HUES6 (cell line): ENCODE measurements around the gene SYT7.

Experiments used
- H3K27ac ChIP-seq: 2 replicates; pipeline ENCODE4 v1.7.0; 2013; ENCODE audit warnings: low read depth, mild to moderate bottlenecking, low read length, inconsistent platforms
- H3K27me3 ChIP-seq: 2 replicates; pipeline ENCODE4 v1.6.1; 2013; ENCODE audit warnings: low read length; ENCODE audit not compliant: control insufficient read depth, insufficient read depth
- H3K36me3 ChIP-seq: 2 replicates; pipeline ENCODE4 v1.6.1; 2013; ENCODE audit warnings: low read length; ENCODE audit not compliant: control insufficient read depth, insufficient read depth
- H3K4me1 ChIP-seq: 2 replicates; pipeline ENCODE4 v1.6.1; 2013; ENCODE audit warnings: low read length; ENCODE audit not compliant: control insufficient read depth, insufficient read depth
- H3K4me3 ChIP-seq: 2 replicates; pipeline ENCODE4 v1.5.1; 2013; ENCODE audit warnings: low read depth, low read length
- H3K9ac ChIP-seq: one replicate; pipeline ENCODE4 v1.6.1; 2013; ENCODE audit warnings: mild to moderate bottlenecking, low read length
- H3K9me3 ChIP-seq: 2 replicates; pipeline ENCODE4 v1.6.1; 2013; ENCODE audit warnings: low read depth, low read length; ENCODE audit not compliant: control insufficient read depth, insufficient read depth

SYT7 gene

DNA sequence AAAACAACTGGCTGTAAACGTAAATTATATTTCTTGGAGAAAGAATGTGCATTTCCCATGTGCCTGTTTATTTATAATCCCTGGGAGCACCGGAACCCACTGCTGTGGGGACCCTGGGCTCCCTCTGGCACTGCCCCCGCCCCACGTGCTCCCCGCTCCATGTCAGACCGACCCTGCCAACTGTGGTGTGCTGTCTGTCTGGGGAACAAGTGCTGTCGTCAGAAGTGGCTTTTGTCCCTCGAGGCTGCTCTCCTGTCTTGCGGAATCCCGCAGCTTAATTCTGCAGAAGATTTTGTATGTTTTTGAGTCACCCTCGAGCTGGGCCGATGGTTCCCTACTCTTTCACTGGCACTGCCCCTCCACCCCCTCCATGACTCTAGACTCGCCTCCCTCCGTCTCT, 69.9 kb downstream of the SYT7 start:
- Histone ChIP-seq H3K4me1 (peaks cover 42% of the 10 kb centered on the region), H3K9me3 (no peaks in the 10 kb centered on the region), H3K27me3 (peaks cover 42% of the 10 kb centered on the region), H3K36me3 (no peaks in the 10 kb centered on the region), H3K27ac (no peak overlapping the region), H3K4me3 (no peak overlapping the region), H3K9ac (no peak overlapping the region)

DNA sequence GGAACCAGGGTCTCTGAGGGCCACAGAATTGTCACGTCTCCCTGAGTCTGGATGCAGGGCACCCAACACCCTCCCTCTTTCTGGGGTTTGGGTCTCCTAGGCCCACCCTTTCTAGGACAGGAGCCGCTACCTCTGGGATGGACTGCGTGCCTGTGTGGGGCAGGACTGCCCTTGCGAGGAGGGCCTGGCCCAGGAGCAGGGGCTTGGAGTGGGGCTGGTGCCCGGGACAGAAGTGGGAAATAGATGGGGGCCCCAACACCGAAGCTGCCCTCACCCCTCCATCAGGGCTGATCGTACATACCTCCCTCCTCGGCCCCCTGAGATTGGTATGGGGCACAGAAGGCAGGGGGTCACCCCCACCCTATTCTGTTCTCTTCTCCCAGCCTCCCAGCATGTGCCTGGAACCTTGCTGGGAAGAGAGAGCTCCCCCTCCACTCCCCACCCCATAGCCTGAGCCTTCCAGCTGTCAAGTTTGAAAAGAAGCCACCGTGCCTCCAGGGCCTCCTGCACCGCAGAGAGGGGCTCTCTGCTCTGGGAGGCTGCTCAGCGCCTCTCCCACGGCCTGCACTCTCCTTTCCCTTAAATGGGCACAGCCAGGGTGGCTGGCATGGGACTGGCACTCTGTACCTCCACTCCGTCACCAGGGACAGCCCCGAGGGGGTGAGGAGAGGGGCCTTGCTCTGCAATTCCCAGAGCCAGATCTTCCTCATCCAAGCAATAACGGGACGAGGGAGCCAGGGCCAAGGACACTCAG, 70.5 kb downstream of the SYT7 start:
- Histone ChIP-seq H3K27me3 (peaks cover 46% of the 10 kb centered on the region), H3K27ac (no peak overlapping the region), H3K4me3 (no peak overlapping the region), H3K9ac (no peak overlapping the region), H3K36me3 (no peaks in the 10 kb centered on the region), H3K4me1 (peaks cover 42% of the 10 kb centered on the region), H3K9me3 (no peaks in the 10 kb centered on the region)

DNA sequence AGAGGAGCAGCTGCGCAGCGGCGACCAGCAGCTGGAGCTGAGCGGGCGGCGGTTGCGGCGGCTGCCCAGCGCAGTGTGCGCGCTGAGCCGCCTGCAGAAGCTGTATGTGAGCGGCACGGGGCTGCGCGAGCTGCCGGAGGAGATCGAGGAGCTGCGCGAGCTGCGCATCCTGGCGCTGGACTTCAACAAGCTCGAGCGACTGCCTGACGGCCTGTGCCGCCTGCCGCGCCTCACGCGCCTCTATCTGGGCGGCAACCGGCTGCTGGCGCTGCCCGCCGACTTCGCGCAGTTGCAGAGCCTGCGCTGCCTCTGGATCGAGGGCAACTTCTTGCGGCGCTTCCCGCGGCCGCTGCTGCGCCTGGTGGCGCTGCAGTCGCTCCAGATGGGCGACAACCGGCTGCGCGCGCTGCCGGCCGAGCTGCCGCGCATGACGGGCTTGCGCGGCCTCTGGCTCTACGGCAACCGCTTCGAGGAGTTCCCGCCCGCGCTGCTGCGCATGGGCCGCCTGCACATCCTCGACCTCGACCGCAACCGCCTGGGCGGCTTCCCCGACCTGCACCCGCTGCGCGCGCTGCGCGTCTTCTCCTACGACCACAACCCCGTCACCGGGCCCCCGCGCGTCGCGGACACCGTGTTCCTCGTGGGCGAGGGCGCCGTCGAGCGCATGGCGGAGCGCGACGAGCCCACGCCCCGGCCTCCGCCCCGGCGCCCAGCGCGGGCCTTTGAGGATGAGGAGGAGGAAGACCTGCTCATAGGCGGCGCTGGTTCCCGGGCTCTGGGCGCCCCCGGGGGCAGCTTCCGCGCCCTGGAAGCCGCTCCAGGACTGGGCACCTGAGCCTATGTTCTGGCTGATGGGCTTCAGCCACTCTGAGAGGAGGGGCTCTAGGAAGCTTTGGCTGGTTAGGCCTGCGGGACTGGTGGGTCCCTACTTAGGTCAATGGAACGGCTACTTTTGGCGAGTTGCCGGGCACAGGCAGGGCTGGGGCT, 71.5 kb downstream of the SYT7 start:
- Histone ChIP-seq H3K27me3 (peaks cover 46% of the 10 kb centered on the region), H3K4me1 (peaks cover 37% of the 10 kb centered on the region), H3K27ac (no peak overlapping the region), H3K9me3 (no peaks in the 10 kb centered on the region), H3K36me3 (no peaks in the 10 kb centered on the region), H3K4me3 (peak overlapping the region; percentile 41), H3K9ac (no peak overlapping the region)

DNA sequence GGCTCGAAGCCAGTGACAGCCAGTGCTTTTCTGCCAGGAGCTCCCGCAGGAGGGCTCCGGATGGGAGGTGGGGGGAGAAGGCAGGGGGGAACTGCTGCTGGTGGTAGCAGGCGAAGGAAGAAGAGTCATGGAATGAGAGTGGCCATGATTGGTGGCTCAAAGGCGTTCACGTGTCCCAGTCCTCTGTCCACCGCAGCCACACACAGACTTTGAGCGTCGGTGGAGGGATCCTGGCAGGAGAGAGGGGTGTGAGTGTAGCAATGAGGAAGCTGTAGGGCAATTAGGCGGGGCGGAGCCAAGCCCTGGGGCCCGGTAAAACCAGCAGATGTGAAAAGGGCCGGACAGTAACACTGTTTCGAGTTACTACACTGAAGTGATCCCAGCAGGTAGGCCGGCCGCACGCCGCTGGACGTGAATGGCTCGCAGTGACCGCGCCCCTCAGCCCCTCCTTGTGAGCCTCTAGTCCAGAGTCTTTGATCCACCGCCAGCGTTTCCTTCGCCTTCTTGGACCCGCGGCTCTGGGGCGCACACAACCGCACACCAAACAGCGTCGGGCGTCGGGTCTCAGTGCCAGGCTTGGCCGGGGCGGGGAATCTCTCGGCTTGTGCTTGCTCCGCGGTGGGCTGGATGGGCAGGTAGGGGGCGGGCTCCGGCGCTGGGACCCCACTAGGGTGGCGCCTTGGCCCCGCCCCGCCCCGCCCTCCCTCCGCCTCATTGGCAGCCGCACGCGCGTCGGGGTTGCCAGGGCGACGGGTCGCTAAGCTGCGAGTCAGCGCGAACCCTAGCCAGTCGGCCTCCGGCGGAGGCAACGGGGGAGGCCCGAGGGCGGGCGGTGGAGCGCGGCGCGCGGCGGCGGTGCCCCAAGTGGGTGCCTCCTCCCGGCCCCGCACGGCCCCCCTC, 72.7 kb downstream of the SYT7 start, which contains the start of gene LRRC10B:
Gene LRRC10B (plus strand): TSS at position 788 of the 900 bp plus-strand sequence. CDS start 250 bp downstream, outside the sequence.
- no peaks in the 10 kb centered on the region for H3K9me3 ChIP-seq
- peak within 1 kb of the TSS; percentile 73 for H3K4me3 ChIP-seq
- H3K27me3 ChIP-seq: peaks cover 46% of the 10 kb centered on the region
- no peak within 1 kb of the TSS for H3K27ac ChIP-seq
- H3K9ac ChIP-seq: peak within 1 kb of the TSS; percentile 27
- peaks cover 29% of the 10 kb centered on the region for H3K4me1 ChIP-seq
- no peaks in the 10 kb centered on the region for H3K36me3 ChIP-seq

DNA sequence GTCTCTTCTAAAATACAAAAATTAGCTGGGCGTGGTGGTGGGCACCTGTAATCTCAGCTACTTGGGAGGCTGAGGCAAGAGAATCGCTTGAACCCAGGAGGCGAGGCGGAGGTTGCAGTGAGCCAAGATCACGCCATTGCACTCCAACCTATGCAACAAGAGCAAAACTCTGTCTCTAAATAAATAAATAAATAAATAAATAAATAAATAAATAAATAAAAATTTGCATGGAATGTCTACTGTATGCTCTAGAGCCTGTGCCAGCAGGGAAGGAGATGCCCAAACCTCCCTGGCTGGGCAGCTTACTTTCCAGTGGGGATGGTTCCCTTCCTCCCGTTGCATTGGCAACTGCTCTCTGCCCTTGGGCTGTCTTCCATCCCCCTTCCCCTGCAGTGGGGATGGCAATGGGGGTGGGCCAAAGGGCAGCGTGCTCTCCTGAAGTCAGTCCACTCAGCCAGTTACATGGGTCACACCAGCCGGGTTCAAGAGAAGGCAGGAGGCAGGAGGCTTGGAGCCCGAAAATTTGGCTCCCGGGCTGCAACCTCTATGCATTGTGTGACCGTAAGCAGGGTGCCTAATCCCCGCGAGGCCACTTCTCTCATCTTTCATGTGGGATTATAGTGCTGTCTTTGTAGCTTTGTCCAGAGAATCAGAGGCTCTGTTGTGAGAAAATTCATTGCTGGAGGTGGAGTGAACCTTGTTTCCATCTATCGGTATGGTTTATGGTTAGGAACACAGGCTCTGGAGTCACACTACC, 73.7 kb downstream of the SYT7 start:
- H3K27ac ChIP-seq: no peak overlapping the region
- no peak overlapping the region for H3K9ac ChIP-seq
- H3K9me3 ChIP-seq: no peaks in the 10 kb centered on the region
- peak overlapping the region; percentile 73; the same call in 1 of the 2 replicates for H3K4me3 ChIP-seq
- peaks cover 46% of the 10 kb centered on the region for H3K27me3 ChIP-seq
- H3K36me3 ChIP-seq: no peaks in the 10 kb centered on the region
- H3K4me1 ChIP-seq: peaks cover 25% of the 10 kb centered on the region

DNA sequence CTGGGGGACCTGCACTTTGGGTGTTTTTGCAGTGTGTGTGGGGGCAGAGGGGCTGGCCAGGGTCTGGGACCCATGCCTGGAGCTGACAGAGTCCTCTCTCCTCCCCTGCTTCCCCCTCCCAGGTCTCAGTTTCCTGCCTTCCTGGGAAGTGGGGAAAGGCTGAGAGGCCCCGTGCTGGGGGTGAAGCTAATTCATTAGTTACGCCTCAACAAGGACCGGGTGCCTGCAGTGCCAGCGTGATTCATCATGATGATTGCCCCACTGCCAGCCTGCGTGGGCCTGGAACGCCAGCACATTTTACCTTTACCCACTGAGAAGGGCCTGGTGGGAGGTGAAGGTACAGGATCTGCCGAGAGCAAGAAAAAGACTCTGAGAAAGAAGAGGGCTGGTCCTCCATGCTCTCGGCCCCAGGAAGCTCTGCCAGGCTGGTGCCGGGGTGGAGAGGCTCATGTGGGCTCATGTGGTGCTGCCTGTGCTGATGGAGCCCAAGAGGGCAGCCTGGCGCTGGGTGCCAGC, 75.2 kb downstream of the SYT7 start:
- Histone ChIP-seq H3K4me3 (no peak overlapping the region), H3K27ac (no peak overlapping the region), H3K9me3 (no peaks in the 10 kb centered on the region), H3K4me1 (peaks cover 25% of the 10 kb centered on the region), H3K9ac (no peak overlapping the region), H3K27me3 (peaks cover 42% of the 10 kb centered on the region), H3K36me3 (no peaks in the 10 kb centered on the region)

DNA sequence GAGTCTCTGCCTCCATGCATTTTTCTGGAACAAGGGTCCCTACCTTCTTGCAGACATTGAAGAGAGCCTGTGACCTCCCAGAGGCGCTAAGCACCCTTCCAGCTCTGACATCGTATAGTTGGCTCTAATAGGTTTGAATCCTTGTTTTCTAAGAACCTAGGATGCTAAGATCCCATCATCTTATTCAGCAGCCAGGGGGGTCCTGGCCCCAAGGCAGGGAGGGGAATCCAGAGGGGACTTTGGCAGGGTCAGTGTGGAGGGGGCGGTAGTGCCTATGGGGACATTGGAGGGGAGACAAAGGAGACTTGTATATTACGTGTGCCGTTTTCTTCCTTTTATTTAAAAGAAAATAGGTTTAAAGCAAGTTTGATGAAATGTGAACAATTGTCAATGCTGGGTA, 75.8 kb downstream of the SYT7 start:
- no peak overlapping the region for H3K27ac ChIP-seq
- no peaks in the 10 kb centered on the region for H3K9me3 ChIP-seq
- peaks cover 36% of the 10 kb centered on the region for H3K27me3 ChIP-seq
- H3K4me3 ChIP-seq: no peak overlapping the region
- peaks cover 30% of the 10 kb centered on the region for H3K4me1 ChIP-seq
- no peaks in the 10 kb centered on the region for H3K36me3 ChIP-seq
- H3K9ac ChIP-seq: no peak overlapping the region

DNA sequence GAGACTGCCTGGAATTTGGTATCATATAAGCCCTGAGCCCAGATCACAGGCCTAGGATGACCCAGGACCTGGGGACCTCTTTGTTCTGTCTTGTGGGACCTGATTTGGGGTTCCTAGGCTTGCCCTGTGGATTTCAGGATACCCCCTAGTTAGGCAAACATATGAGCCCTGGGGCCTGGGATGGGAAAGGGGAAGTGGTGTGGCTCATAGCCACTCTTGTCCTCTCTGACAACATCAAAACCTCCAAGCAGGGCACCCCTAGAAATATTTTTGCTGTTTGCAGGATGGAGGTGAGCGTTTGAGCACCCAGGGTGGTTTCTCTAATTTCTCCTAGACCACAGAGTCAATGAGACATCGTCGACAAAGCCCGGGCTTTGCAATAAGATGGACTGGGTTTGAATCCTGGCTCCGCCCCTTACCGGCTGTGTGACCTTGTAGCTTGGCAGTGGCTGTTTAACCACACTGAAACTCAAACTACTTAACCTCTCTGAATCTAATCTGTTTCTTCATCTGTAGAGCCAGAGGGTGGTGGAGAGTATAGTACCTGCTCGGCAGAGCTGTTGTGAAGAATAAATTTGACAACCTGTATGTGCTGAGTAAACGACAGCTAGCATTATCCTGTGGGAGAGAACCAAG, 77.6 kb downstream of the SYT7 start:
- Histone ChIP-seq H3K27ac (no peak overlapping the region), H3K4me3 (no peak overlapping the region), H3K4me1 (peaks cover 40% of the 10 kb centered on the region), H3K36me3 (no peaks in the 10 kb centered on the region), H3K27me3 (peaks cover 27% of the 10 kb centered on the region), H3K9ac (no peak overlapping the region), H3K9me3 (no peaks in the 10 kb centered on the region)

DNA sequence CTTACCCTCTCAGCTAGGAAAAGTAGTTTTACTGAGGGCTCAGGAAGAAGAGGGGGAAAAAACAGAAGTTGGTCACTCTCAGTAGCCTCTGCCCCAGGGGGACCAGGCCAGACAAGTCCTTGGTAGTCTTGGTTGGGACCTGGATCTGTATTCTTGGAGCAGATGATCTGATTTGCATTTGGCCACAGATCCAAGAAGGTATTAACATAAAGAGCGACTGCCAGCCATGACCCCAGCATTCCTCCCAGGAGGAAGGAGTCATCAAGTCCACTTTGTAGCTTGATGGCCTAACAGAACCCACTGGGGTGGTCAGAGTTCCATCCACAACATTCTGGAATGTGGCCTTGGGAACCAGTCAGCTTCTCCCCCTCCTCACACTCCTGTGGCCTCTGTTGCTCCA, 78.4 kb downstream of the SYT7 start:
- H3K9me3 ChIP-seq: no peaks in the 10 kb centered on the region
- peaks cover 19% of the 10 kb centered on the region for H3K27me3 ChIP-seq
- no peak overlapping the region for H3K9ac ChIP-seq
- no peaks in the 10 kb centered on the region for H3K36me3 ChIP-seq
- no peak overlapping the region for H3K4me3 ChIP-seq
- H3K27ac ChIP-seq: no peak overlapping the region
- H3K4me1 ChIP-seq: peaks cover 33% of the 10 kb centered on the region
